Right atrium auricular region (tissue), 2 donors: ENCODE data around the gene SRD5A2. TPM values are rescaled to one million over a fixed set of nuclear protein-coding genes. Genes with fewer than 3 reads are reported as not detected.

Experiments
- DNase-seq: peaks from one replicate; pipeline ENCODE4 v3.0.0-alpha.2; 2019; ENCODE audit warnings: low spot score
- H3K27ac ChIP-seq, 2 donors: fragments of 200-600 bp; sonication (generic); 1 replicate in 1 of 2; 2 replicates in 1 of 2; pipeline ENCODE4 v1.5.1; 2016 to 2019
- H3K27me3 ChIP-seq, 2 donors: fragments of 200-600 bp; sonication (generic); one replicate each; pipeline versions ENCODE4 v1.5.1 to v1.6.0; 2017 to 2019
- H3K36me3 ChIP-seq: fragments of 200-600 bp; sonication (generic); one replicate; pipeline ENCODE4 v1.5.1; 2016
- H3K4me1 ChIP-seq, 2 donors: fragments of 200-600 bp; sonication (generic); one replicate each; pipeline versions ENCODE4 v1.5.1 to v1.6.0; 2017 to 2019
- H3K4me3 ChIP-seq, 2 donors: fragments of 200-600 bp; sonication (generic); 1 replicate in 1 of 2; 2 replicates in 1 of 2; pipeline ENCODE4 v1.5.1; 2017 to 2019; ENCODE audit warnings: mild to moderate bottlenecking in 1 of 2, moderate library complexity in 1 of 2
- H3K9me3 ChIP-seq, 2 donors: fragments of 200-600 bp; sonication (generic); one replicate each; pipeline ENCODE4 v1.5.1; 2019
- total RNA-seq, 2 donors: library from RNA; depleted of rRNA; stranded (reverse); fragments of >200 nt; gene quantifications; one replicate each; pipeline ENCODE4 v1.1.0, GENCODE V29; 2016
- TF ChIP-seq, protein P1 (sequence below), 2 donors: fragments of 200-600 bp; sonication (generic); IDR thresholded peaks; one replicate each; pipeline ENCODE4 v1.5.1; 2019; ENCODE audit warnings: antibody characterized with exemption in 2 of 2

The SRD5A2 gene
- total RNA-seq, 2 donors from 2014 or later: not detected

DNA sequence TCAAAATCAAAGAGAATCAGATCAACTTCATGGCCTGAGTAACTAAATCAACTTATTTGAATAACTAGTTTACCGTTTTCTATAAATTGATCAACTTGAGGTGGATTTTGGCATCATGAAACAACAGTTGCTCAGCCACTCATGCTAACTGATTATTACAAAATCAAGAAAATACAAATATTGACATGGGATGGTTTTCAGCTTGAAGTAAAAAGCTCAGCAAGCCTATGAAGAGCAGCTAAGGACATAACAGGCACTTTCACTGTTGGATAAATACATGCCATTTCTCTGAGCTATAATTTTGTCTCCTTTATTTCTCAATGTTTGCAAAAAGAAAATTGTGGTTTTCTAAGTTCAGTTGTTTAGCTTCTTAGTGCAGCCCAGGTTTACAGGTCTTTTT lies 18.9 kb downstream of the SRD5A2 start:
- Histone ChIP-seq H3K4me3 (no peak overlapping the region), H3K27me3 (no peaks in the 10 kb centered on the region), H3K4me1 (no peaks in the 10 kb centered on the region), H3K27ac (no peak overlapping the region), H3K9me3 (peaks cover 0 to 4% of the 10 kb centered on the region in 2 donors), H3K36me3 (no peaks in the 10 kb centered on the region)
- TF ChIP-seq, protein P1, sequence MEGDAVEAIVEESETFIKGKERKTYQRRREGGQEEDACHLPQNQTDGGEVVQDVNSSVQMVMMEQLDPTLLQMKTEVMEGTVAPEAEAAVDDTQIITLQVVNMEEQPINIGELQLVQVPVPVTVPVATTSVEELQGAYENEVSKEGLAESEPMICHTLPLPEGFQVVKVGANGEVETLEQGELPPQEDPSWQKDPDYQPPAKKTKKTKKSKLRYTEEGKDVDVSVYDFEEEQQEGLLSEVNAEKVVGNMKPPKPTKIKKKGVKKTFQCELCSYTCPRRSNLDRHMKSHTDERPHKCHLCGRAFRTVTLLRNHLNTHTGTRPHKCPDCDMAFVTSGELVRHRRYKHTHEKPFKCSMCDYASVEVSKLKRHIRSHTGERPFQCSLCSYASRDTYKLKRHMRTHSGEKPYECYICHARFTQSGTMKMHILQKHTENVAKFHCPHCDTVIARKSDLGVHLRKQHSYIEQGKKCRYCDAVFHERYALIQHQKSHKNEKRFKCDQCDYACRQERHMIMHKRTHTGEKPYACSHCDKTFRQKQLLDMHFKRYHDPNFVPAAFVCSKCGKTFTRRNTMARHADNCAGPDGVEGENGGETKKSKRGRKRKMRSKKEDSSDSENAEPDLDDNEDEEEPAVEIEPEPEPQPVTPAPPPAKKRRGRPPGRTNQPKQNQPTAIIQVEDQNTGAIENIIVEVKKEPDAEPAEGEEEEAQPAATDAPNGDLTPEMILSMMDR (IDR thresholded peaks at IDR 0.05): no peak
- no peak for DNase-seq

DNA sequence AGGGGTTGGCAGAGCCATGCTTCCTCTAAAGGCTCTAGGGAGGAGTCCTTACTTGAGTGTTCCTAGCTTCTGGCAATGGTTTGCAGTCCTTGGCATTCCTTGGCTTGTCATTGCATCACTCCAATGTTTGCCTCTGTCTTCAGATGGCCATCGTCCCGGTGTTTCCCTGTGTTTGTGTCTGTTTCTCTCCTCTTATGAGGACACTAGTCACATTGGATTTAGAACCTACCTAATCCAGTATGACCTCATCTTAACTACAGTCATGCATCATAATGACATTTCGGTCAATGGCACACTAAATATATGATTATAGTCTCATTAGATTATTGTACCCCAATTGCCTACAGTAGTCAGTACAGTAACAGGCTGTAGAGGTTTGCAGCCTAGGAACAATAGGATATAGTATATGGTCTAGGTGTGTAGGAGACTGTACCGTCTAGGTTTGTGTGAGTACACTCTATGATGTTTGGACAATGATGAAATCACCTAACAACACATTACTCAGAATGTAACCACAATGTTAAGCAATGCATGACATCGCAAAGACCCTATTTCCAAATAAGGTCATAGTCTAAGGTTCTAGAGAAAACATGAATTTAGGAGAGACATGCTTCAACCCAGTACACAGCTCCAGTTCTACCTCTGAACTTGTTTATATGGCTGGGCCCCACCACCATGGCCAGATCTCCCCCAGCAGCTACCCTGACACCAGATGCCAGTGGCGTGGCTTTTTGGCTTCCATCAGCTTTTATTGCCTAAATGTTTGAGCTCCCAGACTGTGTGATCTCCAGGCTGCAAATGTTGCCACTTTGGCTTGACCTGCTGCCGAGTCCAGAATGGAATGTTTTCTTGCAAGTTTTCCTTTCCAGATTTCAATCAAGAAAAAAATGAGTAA lies 22.1 kb downstream of the SRD5A2 start:
- H3K27me3 ChIP-seq: no peaks in the 10 kb centered on the region
- no peak overlapping the region for H3K27ac ChIP-seq
- DNase-seq: no peak
- no peak overlapping the region for H3K4me3 ChIP-seq
- no peaks in the 10 kb centered on the region for H3K36me3 ChIP-seq
- peaks cover 0 to 16% of the 10 kb centered on the region in 2 donors for H3K9me3 ChIP-seq
- TF ChIP-seq, protein P1 (IDR thresholded peaks at IDR 0.05): no peak
- no peaks in the 10 kb centered on the region for H3K4me1 ChIP-seq

DNA sequence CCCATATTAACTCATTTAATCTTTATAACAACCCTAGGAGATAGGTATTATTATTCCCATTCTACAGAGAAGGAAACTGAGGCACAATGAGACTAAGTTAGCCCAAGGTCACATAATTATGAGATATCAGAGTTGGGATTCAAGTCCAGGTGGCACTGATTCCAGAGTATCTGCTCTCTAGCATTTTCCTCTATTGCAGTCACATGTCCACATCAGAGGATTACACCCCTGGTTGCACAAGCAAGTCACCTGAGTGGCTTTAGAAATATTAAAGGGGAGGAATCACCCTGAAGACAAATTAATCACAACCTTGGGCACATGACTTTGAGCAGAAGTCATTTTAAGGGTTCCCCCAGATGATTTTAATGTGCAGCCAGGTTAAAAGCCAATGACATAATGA lies 23.8 kb downstream of the SRD5A2 start:
- Histone ChIP-seq H3K36me3 (no peaks in the 10 kb centered on the region), H3K9me3 (peaks cover 7 to 33% of the 10 kb centered on the region in 2 donors), H3K4me3 (no peak overlapping the region), H3K27ac (no peak overlapping the region), H3K4me1 (no peaks in the 10 kb centered on the region), H3K27me3 (no peaks in the 10 kb centered on the region)
- TF ChIP-seq, protein P1 (IDR thresholded peaks at IDR 0.05): no peak
- DNase-seq: no peak

- Histone ChIP-seq H3K36me3 (no peaks in the 10 kb centered on the region), H3K9me3 (peaks cover 8 to 38% of the 10 kb centered on the region in 2 donors), H3K27me3 (no peaks in the 10 kb centered on the region), H3K27ac (no peak overlapping the region), H3K4me3 (no peak overlapping the region), H3K4me1 (no peaks in the 10 kb centered on the region)
- TF ChIP-seq, protein P1 (IDR thresholded peaks at IDR 0.05): no peak
- no peak for DNase-seq
Observed at GRCh38 chr2:31555967-31556706, 24.6 kb downstream of the SRD5A2 start.

- TF ChIP-seq, protein P1 (IDR thresholded peaks at IDR 0.05): no peak
- Histone ChIP-seq H3K4me3 (no peak overlapping the region), H3K27me3 (no peaks in the 10 kb centered on the region), H3K9me3 (peaks cover 8 to 38% of the 10 kb centered on the region in 2 donors), H3K36me3 (no peaks in the 10 kb centered on the region), H3K4me1 (no peaks in the 10 kb centered on the region), H3K27ac (no peak overlapping the region)
- no peak for DNase-seq
Observed at GRCh38 chr2:31553362-31553761, 27.4 kb downstream of the SRD5A2 start.
